ENCODE measurements around the gene LCE3B. TPM values are rescaled to one million over a fixed set of nuclear protein-coding genes. Genes with fewer than 3 reads are reported as not detected.

The LCE3B gene
- total and polyA plus RNA-seq, 7 donors = not detected

GRCh38 chr1:152640351-152640750, 26.7 kb downstream of the LCE3B start:
- H3K36me3 ChIP-seq (ENCODE audit: insufficient read depth in 1 of 2, low read depth in 1 of 2) = no peaks in the 10 kb centered on the region
- no peaks in the 10 kb centered on the region for H3K9me3 ChIP-seq
- 39 to 59% (median 47%) methylated on average over 1 of the region's 1 CpG for WGBS, 3 donors
- ATAC-seq = no peak
- H3K27ac ChIP-seq = no peak overlapping the region
- H3K4me3 ChIP-seq = no peak overlapping the region
- no peak for DNase-seq
- H3K27me3 ChIP-seq (ENCODE audit: insufficient read depth in 3 of 3, low read length in 2 of 3) = no peaks in the 10 kb centered on the region
- H3K4me1 ChIP-seq = no peaks in the 10 kb centered on the region
- intact Hi-C loops (cut with DNase I) = no loop called here
- TF ChIP-seq CTCF (IDR thresholded peaks at IDR 0.05) = no peak

- TF ChIP-seq CTCF (IDR thresholded peaks at IDR 0.05) = no peak
- Histone ChIP-seq H3K36me3 (ENCODE audit: insufficient read depth in 1 of 2, low read depth in 1 of 2) (no peaks in the 10 kb centered on the region), H3K27me3 (ENCODE audit: insufficient read depth in 3 of 3, low read length in 2 of 3) (no peaks in the 10 kb centered on the region), H3K27ac (no peak overlapping the region), H3K9me3 (no peaks in the 10 kb centered on the region), H3K4me3 (no peak overlapping the region), H3K4me1 (no peaks in the 10 kb centered on the region)
- DNase-seq = no peak
- ATAC-seq = no peak
- intact Hi-C loops (cut with DNase I) = no loop called here
- WGBS, 3 donors = 45 to 59% (median 46%) methylated on average over 3 of the region's 3 CpGs
Observed at GRCh38 chr1:152643945-152644344, 30.3 kb downstream of the LCE3B start.

- DNase-seq (no peak), ATAC-seq (no peak)
- intact Hi-C loops (cut with DNase I) = no loop called here
- H3K27me3 ChIP-seq (ENCODE audit: insufficient read depth in 3 of 3, low read length in 2 of 3) = no peaks in the 10 kb centered on the region
- WGBS, 3 donors = 32 to 46% (median 36%) methylated on average over 3 of the region's 3 CpGs
- H3K9me3 ChIP-seq = no peaks in the 10 kb centered on the region
- TF ChIP-seq CTCF (IDR thresholded peaks at IDR 0.05) = no peak
- H3K4me1 ChIP-seq = no peaks in the 10 kb centered on the region
- H3K36me3 ChIP-seq (ENCODE audit: insufficient read depth in 1 of 2, low read depth in 1 of 2) = no peaks in the 10 kb centered on the region
- no peak overlapping the region for H3K27ac ChIP-seq
- H3K4me3 ChIP-seq = no peak overlapping the region
Observed at GRCh38 chr1:152645146-152645545, 31.5 kb downstream of the LCE3B start.

DNA sequence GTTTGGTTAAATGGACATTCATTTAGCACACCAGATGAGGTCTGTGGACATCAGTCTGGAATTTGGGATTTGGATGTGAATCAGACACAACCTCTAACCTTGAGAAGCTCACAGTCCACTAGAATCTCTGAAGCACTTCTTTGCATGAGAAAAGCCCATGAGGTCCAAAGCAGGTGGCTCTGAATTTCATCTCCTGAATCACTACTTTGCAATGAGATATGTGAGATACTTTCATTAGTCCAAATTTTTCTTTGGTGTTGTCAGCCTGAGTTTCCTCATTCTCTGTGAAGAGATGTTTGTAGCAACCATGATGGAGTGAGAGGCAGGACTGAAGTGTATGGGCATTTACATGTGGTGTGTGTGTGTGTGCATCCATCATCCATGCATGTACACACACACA, 33.0 kb downstream of the LCE3B start:
- intact Hi-C loops (cut with DNase I) = no loop called here
- no peaks in the 10 kb centered on the region for H3K36me3 ChIP-seq (ENCODE audit: insufficient read depth in 1 of 2, low read depth in 1 of 2)
- no peaks in the 10 kb centered on the region for H3K9me3 ChIP-seq
- no peaks in the 10 kb centered on the region for H3K27me3 ChIP-seq (ENCODE audit: insufficient read depth in 3 of 3, low read length in 2 of 3)
- H3K4me3 ChIP-seq = no peak overlapping the region
- TF ChIP-seq CTCF (IDR thresholded peaks at IDR 0.05) = no peak
- no peak overlapping the region for H3K27ac ChIP-seq
- ATAC-seq (no peak), DNase-seq (no peak)
- H3K4me1 ChIP-seq = no peaks in the 10 kb centered on the region

- Histone ChIP-seq H3K27ac (no peak overlapping the region), H3K27me3 (ENCODE audit: insufficient read depth in 3 of 3, low read length in 2 of 3) (peaks cover 0 to 3% (median 0%) of the 10 kb centered on the region in 3 donors), H3K36me3 (ENCODE audit: insufficient read depth in 1 of 2, low read depth in 1 of 2) (no peaks in the 10 kb centered on the region), H3K9me3 (no peaks in the 10 kb centered on the region), H3K4me3 (no peak overlapping the region), H3K4me1 (no peaks in the 10 kb centered on the region)
- peak; percentile 21 for TF ChIP-seq CTCF (IDR thresholded peaks at IDR 0.05)
- DNase-seq (no peak), ATAC-seq (no peak)
- 29 to 32% (median 31%) methylated on average over 10 of the region's 10 CpGs for WGBS, 3 donors
- intact Hi-C loops (cut with DNase I) = no loop called here
Observed at GRCh38 chr1:152654110-152654509, 40.5 kb downstream of the LCE3B start.
